Fibroblast of the conjunctiva (primary cell): ENCODE data around the gene CD302.
"Not testable (repeated sequence)": the region's sequence is repeated elsewhere in the genome, so short reads cannot be mapped to it uniquely, and the experiment has no call there.

Experiments used
- DNase-seq: peaks from one replicate; pipeline ENCODE4 v3.0.0-alpha.2; 2010; ENCODE audit warnings: low read depth

Gene CD302

DNA sequence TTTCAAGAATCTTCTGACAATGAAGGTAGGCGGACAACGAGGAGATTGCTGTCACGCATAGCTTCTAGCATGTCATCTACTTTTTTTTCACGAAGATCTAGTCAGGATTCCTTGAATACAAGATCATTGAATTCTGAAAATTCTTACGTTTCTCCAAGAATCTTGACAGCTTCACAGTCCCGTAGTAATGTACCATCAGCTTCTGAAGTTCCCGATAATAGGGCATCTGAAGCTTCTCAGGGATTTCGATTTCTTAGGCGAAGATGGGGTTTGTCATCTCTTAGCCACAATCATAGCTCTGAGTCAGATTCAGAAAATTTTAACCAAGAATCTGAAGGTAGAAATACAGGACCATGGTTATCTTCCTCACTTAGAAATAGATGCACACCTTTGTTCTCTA lies 49.9 kb downstream of the CD302 start:
- no peak for DNase-seq

- not testable (repeated sequence) for DNase-seq
Observed at GRCh38 chr2:159745237-159745636, 52.8 kb downstream of the CD302 start.

GRCh38 chr2:159744363-159744762 lies 53.6 kb downstream of the CD302 start:
- DNase-seq, result no peak

DNA sequence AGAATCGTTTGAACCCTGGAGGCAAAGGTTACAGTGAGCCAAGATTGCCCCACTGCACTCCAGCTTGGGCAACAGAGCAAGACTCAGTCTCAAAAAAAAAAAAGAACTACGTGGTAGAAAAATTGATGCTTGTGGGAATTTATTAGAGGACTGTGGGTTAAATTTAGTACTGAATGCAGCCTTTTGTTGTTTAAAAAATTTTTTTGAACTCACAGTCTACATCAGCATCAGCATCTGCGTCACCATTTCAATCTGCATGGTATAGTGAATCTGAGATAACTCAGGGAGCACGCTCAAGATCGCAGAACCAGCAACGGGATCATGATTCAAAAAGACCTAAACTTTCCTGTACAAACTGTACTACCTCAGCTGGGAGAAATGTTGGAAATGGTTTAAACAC lies 55.2 kb downstream of the CD302 start:
- DNase-seq, result no peak

GRCh38 chr2:159738509-159739390 lies 59.3 kb downstream of the CD302 start:
- no peak for DNase-seq

GRCh38 chr2:159737917-159738296 lies 60.1 kb downstream of the CD302 start:
- no peak for DNase-seq

GRCh38 chr2:159737292-159737916 lies 60.6 kb downstream of the CD302 start:
- DNase-seq, result no peak

DNA sequence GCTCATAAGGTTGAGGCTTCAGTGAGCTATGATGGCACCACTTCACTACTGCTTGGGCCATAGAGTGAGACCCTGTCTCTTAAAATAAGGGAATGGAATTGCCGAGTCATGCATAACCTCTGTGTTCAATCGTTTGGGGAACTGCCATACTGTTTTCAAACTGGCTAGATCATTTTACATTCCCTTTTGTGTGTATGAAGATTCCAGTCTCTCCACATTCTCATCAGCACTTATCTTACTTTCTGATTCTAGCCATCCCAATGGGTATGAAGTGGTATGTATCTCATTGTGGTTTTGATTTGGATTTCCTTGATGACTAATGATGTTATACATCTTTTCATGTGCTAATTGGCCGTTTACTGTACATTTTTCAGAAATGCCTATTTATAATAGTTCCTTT lies 62.0 kb downstream of the CD302 start:
- no peak for DNase-seq

GRCh38 chr2:159735648-159736047 lies 62.4 kb downstream of the CD302 start:
- no peak for DNase-seq

DNA sequence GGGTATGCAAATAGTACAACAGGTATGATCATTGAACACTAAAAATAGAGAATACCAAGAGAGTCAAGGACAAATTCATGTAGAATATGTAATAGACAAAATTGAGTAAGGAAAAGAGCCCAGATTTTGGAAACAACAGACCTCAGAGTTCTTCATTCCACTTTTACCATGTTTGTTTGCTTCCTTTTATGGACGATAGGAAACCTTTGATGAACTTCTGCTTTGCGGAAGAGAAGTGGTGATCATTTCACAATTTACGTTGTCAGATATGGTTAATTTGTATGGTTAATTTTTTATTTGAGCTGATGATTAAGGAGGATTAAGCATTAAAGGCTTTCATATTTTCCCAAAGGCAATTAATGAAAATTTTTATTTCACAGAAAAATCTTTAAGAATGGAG lies 69.4 kb downstream of the CD302 start:
- DNase-seq, result no peak

GRCh38 chr2:159725713-159726112 lies 72.3 kb downstream of the CD302 start:
- DNase-seq, result no peak

GRCh38 chr2:159724795-159725572 lies 73.0 kb downstream of the CD302 start:
- not testable (repeated sequence) for DNase-seq

DNA sequence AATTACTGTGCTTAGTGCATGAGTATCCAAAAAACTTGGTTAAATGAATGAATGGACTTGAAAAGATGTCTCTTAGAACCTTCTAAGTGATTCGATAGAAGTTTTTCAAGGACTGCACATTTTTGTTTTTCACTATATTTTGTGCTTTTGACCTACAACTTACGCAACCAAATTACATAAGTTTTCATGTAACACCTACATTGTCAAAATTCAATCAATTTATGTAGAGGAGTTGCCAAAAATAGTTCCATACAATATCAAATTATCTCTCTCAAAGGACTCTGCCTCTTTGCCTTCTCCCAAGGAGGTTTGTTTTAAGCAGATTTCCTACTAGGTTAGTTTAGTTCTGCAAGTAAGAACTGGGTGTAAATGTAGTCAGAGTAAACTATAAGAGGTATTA lies 75.4 kb downstream of the CD302 start:
- DNase-seq, result no peak

- DNase-seq, result no peak
Observed at GRCh38 chr2:159720676-159721075, 77.3 kb downstream of the CD302 start.
